Suprapubic skin (tissue), 3 donors: ENCODE results near the gene POMGNT1.

Experiments used
- POLR2A ChIP-seq, 2 donors: fragments of 450-650 bp; IDR thresholded peaks; one replicate each; pipeline ENCODE4 v1.6.1; 2017; ENCODE audit warnings: antibody characterized with exemption in 2 of 2, mild to moderate bottlenecking in 2 of 2, moderate library complexity in 2 of 2
- TF ChIP-seq, protein P1 (sequence below), 2 donors: fragments of 200-600 bp in 1 of 2; fragments of 450-650 bp in 1 of 2; sonication (generic) in 1 of 2; IDR thresholded peaks; one replicate each; pipeline ENCODE4 v1.5.1; 2016 to 2019; ENCODE audit warnings: antibody characterized with exemption in 2 of 2, mild to moderate bottlenecking in 1 of 2, moderate library complexity in 1 of 2

DNA sequence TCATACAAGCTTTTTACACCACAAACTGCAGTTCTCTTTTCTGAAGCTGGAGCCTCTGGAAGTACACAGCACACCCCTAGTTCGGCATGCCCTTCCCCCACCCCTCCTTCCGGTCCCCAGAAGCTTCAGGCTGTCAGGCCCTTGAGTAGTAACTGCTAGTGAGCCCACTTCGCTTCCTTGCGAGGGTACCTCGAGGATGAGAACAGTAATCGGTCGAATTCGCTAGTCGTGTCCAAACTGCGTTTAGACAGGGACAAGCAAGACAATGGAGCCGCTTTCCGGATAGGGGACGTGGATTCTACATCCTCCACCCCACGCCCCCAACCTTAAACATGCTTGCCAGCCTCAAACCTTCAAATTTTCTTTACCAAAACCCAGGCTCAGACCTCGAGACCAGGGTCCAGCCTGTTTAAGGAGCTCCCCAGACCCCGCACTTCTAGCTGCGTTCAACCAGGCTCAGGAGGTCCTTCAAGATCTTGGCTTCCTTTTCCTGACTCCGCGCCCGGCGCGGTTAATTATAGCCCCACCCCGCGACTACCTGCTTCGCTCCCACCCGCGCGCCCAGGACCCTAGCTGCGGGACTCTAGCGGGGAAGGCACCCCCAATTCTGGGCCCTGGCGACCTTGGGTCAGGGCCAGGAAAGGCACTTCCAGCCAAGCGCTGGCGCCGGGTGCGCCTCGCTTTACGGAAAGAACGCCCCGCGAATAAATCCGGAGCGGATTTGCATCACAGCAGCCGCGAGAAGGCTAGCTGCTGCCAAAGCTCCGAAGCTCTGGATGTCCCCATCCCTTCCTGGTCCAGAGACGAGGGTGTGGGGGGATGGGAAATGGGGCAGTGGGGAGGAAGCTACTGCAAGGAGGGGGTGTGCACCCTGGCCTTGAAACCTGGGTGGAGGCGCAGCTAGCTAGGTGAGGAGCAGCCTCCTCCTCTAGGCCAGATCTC, 31.4 kb downstream of the POMGNT1 start:
- TF ChIP-seq POLR2A (IDR thresholded peaks at IDR 0.05) = no peak
- TF ChIP-seq, protein P1, sequence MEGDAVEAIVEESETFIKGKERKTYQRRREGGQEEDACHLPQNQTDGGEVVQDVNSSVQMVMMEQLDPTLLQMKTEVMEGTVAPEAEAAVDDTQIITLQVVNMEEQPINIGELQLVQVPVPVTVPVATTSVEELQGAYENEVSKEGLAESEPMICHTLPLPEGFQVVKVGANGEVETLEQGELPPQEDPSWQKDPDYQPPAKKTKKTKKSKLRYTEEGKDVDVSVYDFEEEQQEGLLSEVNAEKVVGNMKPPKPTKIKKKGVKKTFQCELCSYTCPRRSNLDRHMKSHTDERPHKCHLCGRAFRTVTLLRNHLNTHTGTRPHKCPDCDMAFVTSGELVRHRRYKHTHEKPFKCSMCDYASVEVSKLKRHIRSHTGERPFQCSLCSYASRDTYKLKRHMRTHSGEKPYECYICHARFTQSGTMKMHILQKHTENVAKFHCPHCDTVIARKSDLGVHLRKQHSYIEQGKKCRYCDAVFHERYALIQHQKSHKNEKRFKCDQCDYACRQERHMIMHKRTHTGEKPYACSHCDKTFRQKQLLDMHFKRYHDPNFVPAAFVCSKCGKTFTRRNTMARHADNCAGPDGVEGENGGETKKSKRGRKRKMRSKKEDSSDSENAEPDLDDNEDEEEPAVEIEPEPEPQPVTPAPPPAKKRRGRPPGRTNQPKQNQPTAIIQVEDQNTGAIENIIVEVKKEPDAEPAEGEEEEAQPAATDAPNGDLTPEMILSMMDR (IDR thresholded peaks at IDR 0.05) = no peak
